ENCODE results near the gene OR56B1. TPM values are rescaled to one million over a fixed set of nuclear protein-coding genes. Genes with fewer than 3 reads are reported as not detected.

Gene OR56B1
- total and polyA plus RNA-seq, 2 of the 8 experiments (the other 6 are each of a cell fraction or from before 2014, with no cell fraction given), result 0.20 TPM; not detected in 1

GRCh38 chr11:5698281-5698680 lies 38.0 kb upstream of the OR56B1 start:
- WGBS, 2 experiments (ENCODE audit: extremely low coverage in 1 of 2, insufficient coverage in 1 of 2, insufficient read length in 1 of 2, insufficient replicate concordance in 2 of 2, low coverage in 1 of 2, low lambda C conversion rate in 2 of 2, missing lambda C conversion rate in 1 of 2), result 90% methylated on average over 7 of the region's 7 CpGs; no CpG with 5 or more reads in 1 of the 2 experiments
- no peak overlapping the region for H3K4me2 ChIP-seq (ENCODE audit: insufficient read depth in 1 of 2, low read depth in 2 of 2, low read length in 2 of 2)
- no peak overlapping the region for H2BK12ac ChIP-seq (ENCODE audit: low read depth, low read length)
- no peak overlapping the region for H2BK120ac ChIP-seq (replicated peaks; ENCODE audit: low read depth, low read length)
- no peak overlapping the region for H2AK5ac ChIP-seq (ENCODE audit: low read depth, low read length)
- H2BK15ac ChIP-seq (ENCODE audit: low read length), result no peak overlapping the region
- H3K79me2 ChIP-seq (ENCODE audit: control insufficient read depth in 1 of 2, insufficient read depth in 2 of 2, low read length in 2 of 2), result peaks cover 0 to 21% of the 10 kb centered on the region in 2 experiments; a peak in 2 of 4 replicates
- CTCF ChIA-PET (ENCODE audit: partially characterized antibody), result no interaction called here
- FAIRE-seq (no peak), DNase-seq (ENCODE audit: low read depth in 1 of 2, low spot score in 2 of 2) (no peak)
- POLR2A ChIA-PET (ENCODE audit: partially characterized antibody), result no interaction called here
- H3K14ac ChIP-seq (ENCODE audit: insufficient read length), result no peak overlapping the region
- H4K91ac ChIP-seq (replicated peaks; ENCODE audit: insufficient read length, low read length), result no peak overlapping the region
- H3K23me2 ChIP-seq (ENCODE audit: low read depth, low read length), result peaks cover 2% of the 10 kb centered on the region; the same call in 1 of the 2 replicates
- H2BK5ac ChIP-seq (ENCODE audit: low read depth, low read length), result no peak overlapping the region
- no peak overlapping the region for H2AFZ ChIP-seq (ENCODE audit: low read length)
- no peak overlapping the region for H2BK20ac ChIP-seq (ENCODE audit: low read length)
- H3K56ac ChIP-seq (replicated peaks; ENCODE audit: insufficient read length, low read depth, low read length), result no peak overlapping the region
- no peak overlapping the region for H3K4me3 ChIP-seq (ENCODE audit: extremely low read depth in 1 of 4, insufficient read depth in 2 of 4, low read depth in 3 of 4, low read length in 4 of 4)
- H3K9ac ChIP-seq (replicated peaks in 1 of 4; ENCODE audit: extremely low read depth in 1 of 4, low read depth in 3 of 4, low read length in 3 of 4), result no peak overlapping the region
- H3K27me3 ChIP-seq (replicated peaks in 1 of 4; ENCODE audit: control insufficient read depth in 3 of 4, extremely low read depth in 1 of 4, insufficient read depth in 3 of 4, low read length in 3 of 4), result no peaks in the 10 kb centered on the region
- H3K4ac ChIP-seq (replicated peaks; ENCODE audit: insufficient read length, low read depth, low read length), result no peak overlapping the region
- H4K20me1 ChIP-seq (replicated peaks in 1 of 2; ENCODE audit: control insufficient read depth in 1 of 2, insufficient read depth in 2 of 2, low read length in 2 of 2), result peaks cover 0 to 3% of the 10 kb centered on the region in 2 experiments
- TF ChIP-seq TAF7 (optimal IDR thresholded peaks at IDR 0.05; ENCODE audit: borderline replicate concordance, low read depth, low read length) (no peak), SAP30 (IDR thresholded peaks at IDR 0.05; ENCODE audit: insufficient read depth, insufficient replicate concordance, low read length) (no peak), PHF8 (conservative IDR thresholded peaks at IDR 0.05; ENCODE audit: low read depth, low read length) (no peak), GTF2F1 (IDR thresholded peaks at IDR 0.05; ENCODE audit: borderline replicate concordance, low read depth, low read length) (no peak), POLR2A (IDR thresholded peaks at IDR 0.05; ENCODE audit: control extremely low read depth in 1 of 2, low read depth in 2 of 2, low read length in 2 of 2) (no peak), POLR2AphosphoS5 (IDR thresholded peaks at IDR 0.05; ENCODE audit: low read depth, low read length) (no peak), ASH2L (IDR thresholded peaks at IDR 0.05; ENCODE audit: low read length) (no peak), EZH2 (IDR thresholded peaks at IDR 0.05; ENCODE audit: low read depth, low read length, severe bottlenecking) (no peak), YY1 (IDR thresholded peaks at IDR 0.05; ENCODE audit: low read depth, low read length) (no peak), E2F6 (IDR thresholded peaks at IDR 0.05) (no peak), EGR1 (IDR thresholded peaks at IDR 0.05; ENCODE audit: borderline replicate concordance, low read depth, low read length) (no peak), SIX5 (IDR thresholded peaks at IDR 0.05; ENCODE audit: low read depth, low read length) (no peak), RNF2 (IDR thresholded peaks at IDR 0.05; ENCODE audit: borderline replicate concordance, low read depth, low read length, missing control alignments, poor library complexity, severe bottlenecking) (no peak)
- H3K27ac ChIP-seq (ENCODE audit: low read depth, low read length), result no peak overlapping the region
- no peak overlapping the region for H4K5ac ChIP-seq (ENCODE audit: insufficient read length, low read depth, low read length)
- H3K9me3 ChIP-seq (ENCODE audit: insufficient read depth in 2 of 2, low read depth in 1 of 2, low read length in 1 of 2), result no peaks in the 10 kb centered on the region
- no peak overlapping the region for H3K18ac ChIP-seq (ENCODE audit: extremely low read depth, low read length)
- no peak overlapping the region for H3K23ac ChIP-seq (ENCODE audit: insufficient read length)
- H3K4me1 ChIP-seq (replicated peaks in 1 of 4; ENCODE audit: control insufficient read depth in 3 of 4, insufficient read depth in 4 of 4, low read length in 3 of 4), result no peaks in the 10 kb centered on the region
- H4K8ac ChIP-seq (ENCODE audit: extremely low read depth, insufficient read depth, low read length), result no peak overlapping the region
- no peaks in the 10 kb centered on the region for H3K79me1 ChIP-seq (ENCODE audit: low read depth, low read length)
- H3K36me3 ChIP-seq (ENCODE audit: control insufficient read depth in 2 of 4, insufficient read depth in 4 of 4, low read length in 3 of 4), result peaks cover 2 to 52% (median 33%) of the 10 kb centered on the region in 4 experiments; a peak in 7 of 8 replicates

Measured in H1 (cell line).